GM12801 (cell line): Measurements from ENCODE around the gene PIK3CD.

Experiments
- CTCF ChIP-seq: IDR thresholded peaks from one replicate; pipeline ENCODE4 v1.5.1; 2011; ENCODE audit warnings: control low read depth; ENCODE audit not compliant: insufficient read length; ENCODE audit errors: extremely low read depth

PIK3CD gene

GRCh38 chr1:9676815-9677393 is 25.4 kb downstream of the PIK3CD start:
- no peak for TF ChIP-seq CTCF

GRCh38 chr1:9680091-9680490 is 28.6 kb downstream of the PIK3CD start:
- no peak for TF ChIP-seq CTCF

- TF ChIP-seq CTCF: no peak
Measured at GRCh38 chr1:9680828-9681227, 29.3 kb downstream of the PIK3CD start.

- TF ChIP-seq CTCF: no peak
Measured at GRCh38 chr1:9684801-9685200, 33.3 kb downstream of the PIK3CD start.

- TF ChIP-seq CTCF: no peak
Measured at GRCh38 chr1:9687120-9687873, 35.8 kb downstream of the PIK3CD start.

GRCh38 chr1:9687874-9688582 is 36.5 kb downstream of the PIK3CD start:
- TF ChIP-seq CTCF: no peak

- TF ChIP-seq CTCF: no peak
Measured at GRCh38 chr1:9688599-9688998, 37.1 kb downstream of the PIK3CD start.
